Stimulated activated memory B cell treated with anti-CD40 and anti-IgM and Interleukin-4, amounts not matched to agents 10 μg/mL and 1 μg/mL and 100 μg/mL, for 72 hours (primary cell): ENCODE measurements around the gene SGCE.

Experiments
- ATAC-seq: fragments of 150-1000 bp; cut with Tn5 transposase; 2 replicates; pipeline ENCODE4 v1.10.0; 2021
- H3K27ac Mint-ChIP-seq: one replicate; pipeline ENCODE4 v1.8.0; 2022; ENCODE audit warnings: mild to moderate bottlenecking, mixed read lengths
- H3K27me3 Mint-ChIP-seq: one replicate; pipeline ENCODE4 v1.8.0; 2022; ENCODE audit warnings: mixed read lengths
- H3K36me3 Mint-ChIP-seq: one replicate; pipeline ENCODE4 v1.8.0; 2022; ENCODE audit warnings: mixed read lengths
- H3K4me1 Mint-ChIP-seq: one replicate; pipeline ENCODE4 v1.8.0; 2022; ENCODE audit warnings: mixed read lengths
- H3K4me3 Mint-ChIP-seq: one replicate; pipeline ENCODE4 v1.8.0; 2022; ENCODE audit warnings: mild to moderate bottlenecking, moderate library complexity, mixed read lengths
- H3K9me3 Mint-ChIP-seq: one replicate; pipeline ENCODE4 v1.8.0; 2022; ENCODE audit warnings: mixed read lengths

The SGCE gene

GRCh38 chr7:94648731-94649130 is 7.2 kb downstream of the SGCE start:
- peaks cover 10% of the 10 kb centered on the region for H3K4me1 Mint-ChIP-seq
- no peak overlapping the region for H3K27ac Mint-ChIP-seq
- ATAC-seq, result no peak
- H3K27me3 Mint-ChIP-seq, result peaks cover 61% of the 10 kb centered on the region
- H3K9me3 Mint-ChIP-seq, result no peaks in the 10 kb centered on the region
- H3K36me3 Mint-ChIP-seq, result no peaks in the 10 kb centered on the region
- no peak overlapping the region for H3K4me3 Mint-ChIP-seq

DNA sequence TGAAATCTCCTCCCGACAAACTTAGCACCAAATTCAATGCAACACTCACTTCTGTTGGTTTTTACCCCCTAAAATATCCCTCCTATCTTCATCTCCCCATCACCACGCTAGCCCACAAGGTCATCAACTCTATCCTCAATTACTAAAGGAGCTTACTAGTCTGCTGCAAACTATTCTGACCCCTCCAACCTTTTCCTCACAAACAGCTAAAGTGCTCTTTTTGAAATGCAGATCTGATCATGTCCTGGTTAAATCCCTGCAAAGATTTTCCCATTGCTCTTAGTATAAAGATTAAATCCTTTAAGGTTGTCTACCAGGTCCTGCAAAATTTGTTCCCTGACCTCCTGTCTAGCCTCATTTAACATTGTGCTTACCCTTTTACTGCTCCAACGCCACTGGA is 8.6 kb downstream of the SGCE start:
- Mint-ChIP-seq H3K4me1 (peaks cover 10% of the 10 kb centered on the region), H3K36me3 (no peaks in the 10 kb centered on the region), H3K27me3 (peaks cover 59% of the 10 kb centered on the region), H3K9me3 (no peaks in the 10 kb centered on the region), H3K4me3 (no peak overlapping the region), H3K27ac (no peak overlapping the region)
- ATAC-seq, result no peak

- Mint-ChIP-seq H3K36me3 (no peaks in the 10 kb centered on the region), H3K4me1 (peaks cover 7% of the 10 kb centered on the region), H3K27ac (no peak overlapping the region), H3K9me3 (no peaks in the 10 kb centered on the region), H3K4me3 (no peak overlapping the region), H3K27me3 (peaks cover 46% of the 10 kb centered on the region)
- ATAC-seq, result no peak
Measured at GRCh38 chr7:94643771-94644545, 12.0 kb downstream of the SGCE start.

GRCh38 chr7:94642838-94643653 is 12.9 kb downstream of the SGCE start:
- Mint-ChIP-seq H3K36me3 (no peaks in the 10 kb centered on the region), H3K9me3 (no peaks in the 10 kb centered on the region), H3K4me3 (no peak overlapping the region), H3K27me3 (peaks cover 43% of the 10 kb centered on the region), H3K27ac (no peak overlapping the region), H3K4me1 (peaks cover 4% of the 10 kb centered on the region)
- no peak for ATAC-seq

DNA sequence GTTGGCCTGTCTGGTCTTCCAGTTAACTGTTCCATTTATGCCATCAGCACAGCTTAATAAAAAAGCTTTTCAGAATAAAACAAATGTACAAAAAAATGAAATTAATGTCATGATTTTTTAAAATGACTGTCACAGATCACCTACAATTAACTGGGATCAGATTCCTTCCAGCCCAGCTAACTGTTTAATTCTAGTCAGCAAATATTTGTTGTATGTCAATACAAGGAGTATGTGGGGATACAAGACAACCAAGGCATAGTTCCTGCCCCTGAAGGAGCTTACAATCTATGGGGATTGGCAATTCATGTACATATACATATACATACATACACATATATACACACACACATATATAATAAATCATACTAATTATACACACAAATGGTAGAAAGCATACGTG is 16.5 kb downstream of the SGCE start:
- Mint-ChIP-seq H3K4me3 (no peak overlapping the region), H3K27me3 (peaks cover 33% of the 10 kb centered on the region), H3K9me3 (no peaks in the 10 kb centered on the region), H3K36me3 (no peaks in the 10 kb centered on the region), H3K4me1 (peaks cover 9% of the 10 kb centered on the region), H3K27ac (no peak overlapping the region)
- ATAC-seq, result no peak

DNA sequence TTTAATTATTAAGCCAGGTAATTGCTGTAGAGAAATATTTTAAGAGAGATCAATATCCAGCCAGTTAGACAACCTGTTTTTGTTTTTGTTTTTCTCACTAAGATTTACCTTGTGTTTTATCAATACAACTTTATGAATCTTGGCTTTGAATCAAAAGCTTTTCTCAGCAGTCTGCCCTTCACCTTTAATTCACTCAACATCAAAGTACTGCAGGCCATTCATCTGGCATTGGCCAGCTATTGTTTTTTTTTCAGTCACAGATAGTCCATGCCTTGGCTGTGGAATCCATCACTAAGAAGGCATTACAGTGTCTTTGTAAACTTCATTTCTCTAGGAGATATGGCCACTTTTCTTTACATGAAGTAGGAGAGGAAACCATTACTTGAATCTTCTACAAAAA is 20.2 kb downstream of the SGCE start:
- H3K9me3 Mint-ChIP-seq, result no peaks in the 10 kb centered on the region
- H3K4me1 Mint-ChIP-seq, result peaks cover 4% of the 10 kb centered on the region
- H3K27me3 Mint-ChIP-seq, result peaks cover 23% of the 10 kb centered on the region
- H3K27ac Mint-ChIP-seq, result no peak overlapping the region
- ATAC-seq, result no peak
- no peaks in the 10 kb centered on the region for H3K36me3 Mint-ChIP-seq
- no peak overlapping the region for H3K4me3 Mint-ChIP-seq

DNA sequence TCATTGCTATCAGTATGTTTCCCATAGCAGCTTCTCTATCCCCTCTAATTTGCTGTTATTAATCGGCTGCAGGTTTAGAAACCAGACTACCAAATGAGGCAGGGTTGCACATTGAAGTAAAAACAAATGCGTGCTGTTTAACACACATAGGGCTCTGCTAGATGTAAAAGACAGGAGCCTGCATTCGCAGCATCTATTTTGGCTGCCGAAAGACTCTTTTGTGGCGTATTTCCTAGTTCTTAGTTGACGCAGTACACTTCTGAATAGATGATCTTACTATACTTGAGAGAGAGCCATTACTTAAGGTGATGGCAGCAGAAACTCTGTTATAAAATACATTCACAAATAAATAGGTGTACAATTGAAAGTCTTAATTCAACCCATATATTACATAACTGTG is 21.4 kb downstream of the SGCE start:
- peaks cover 11% of the 10 kb centered on the region for H3K27me3 Mint-ChIP-seq
- H3K9me3 Mint-ChIP-seq, result no peaks in the 10 kb centered on the region
- H3K36me3 Mint-ChIP-seq, result no peaks in the 10 kb centered on the region
- H3K4me3 Mint-ChIP-seq, result no peak overlapping the region
- H3K4me1 Mint-ChIP-seq, result peaks cover 4% of the 10 kb centered on the region
- no peak for ATAC-seq
- no peak overlapping the region for H3K27ac Mint-ChIP-seq

- Mint-ChIP-seq H3K4me1 (peaks cover 4% of the 10 kb centered on the region), H3K4me3 (no peak overlapping the region), H3K9me3 (no peaks in the 10 kb centered on the region), H3K27ac (no peak overlapping the region), H3K27me3 (peaks cover 11% of the 10 kb centered on the region), H3K36me3 (no peaks in the 10 kb centered on the region)
- ATAC-seq, result no peak
Measured at GRCh38 chr7:94633687-94634086, 22.2 kb downstream of the SGCE start.

DNA sequence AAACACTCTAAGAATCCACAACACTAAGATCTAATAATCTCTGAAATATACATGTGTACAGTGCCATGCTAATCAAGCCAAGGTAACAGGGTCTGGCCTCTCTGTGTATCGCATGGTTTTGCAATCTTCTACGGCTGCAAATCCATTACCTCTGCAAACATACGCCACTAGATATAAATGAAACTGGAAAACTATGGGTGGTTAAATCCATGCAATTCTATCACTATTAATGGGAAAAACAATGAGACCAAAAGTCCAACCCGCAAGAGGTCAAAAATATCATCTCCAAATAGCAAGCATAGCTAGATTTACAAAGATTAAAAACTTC is 23.0 kb downstream of the SGCE start:
- Mint-ChIP-seq H3K27me3 (peaks cover 9% of the 10 kb centered on the region), H3K36me3 (no peaks in the 10 kb centered on the region), H3K9me3 (no peaks in the 10 kb centered on the region), H3K27ac (no peak overlapping the region), H3K4me1 (peaks cover 4% of the 10 kb centered on the region), H3K4me3 (no peak overlapping the region)
- ATAC-seq, result no peak

DNA sequence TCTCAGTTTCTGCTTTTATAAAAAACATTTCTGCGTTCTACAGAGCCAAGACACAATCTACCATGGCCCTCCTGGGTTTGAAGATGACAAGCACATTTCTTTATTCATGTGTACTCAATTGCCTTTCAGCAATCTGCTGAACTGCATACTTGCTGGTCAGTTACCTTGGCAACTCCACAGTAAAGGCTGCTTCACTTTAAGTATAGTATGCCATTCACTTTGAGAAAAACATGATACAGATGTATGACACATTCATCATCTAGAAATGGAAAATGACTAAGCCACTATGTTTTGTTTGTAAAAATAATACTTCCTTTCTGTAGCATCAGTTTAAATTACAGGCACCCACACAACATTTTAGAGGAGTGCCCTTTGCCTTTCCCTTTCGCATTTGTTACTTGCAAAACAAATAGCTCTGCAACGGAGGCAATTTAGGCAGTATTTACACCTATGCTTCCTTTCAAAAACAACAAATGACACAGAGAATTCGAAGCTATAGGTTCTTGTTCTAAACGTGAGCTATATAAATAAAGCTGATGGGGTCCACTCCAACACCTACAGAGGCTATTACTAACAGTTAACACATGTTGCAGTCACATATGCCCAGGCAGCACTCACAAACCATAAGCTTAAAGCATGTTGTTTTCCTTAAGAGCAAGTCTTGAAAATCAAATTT is 23.5 kb downstream of the SGCE start:
- H3K4me3 Mint-ChIP-seq, result no peak overlapping the region
- H3K4me1 Mint-ChIP-seq, result peaks cover 4% of the 10 kb centered on the region
- peaks cover 4% of the 10 kb centered on the region for H3K27me3 Mint-ChIP-seq
- H3K9me3 Mint-ChIP-seq, result no peaks in the 10 kb centered on the region
- H3K36me3 Mint-ChIP-seq, result no peaks in the 10 kb centered on the region
- no peak for ATAC-seq
- no peak overlapping the region for H3K27ac Mint-ChIP-seq

DNA sequence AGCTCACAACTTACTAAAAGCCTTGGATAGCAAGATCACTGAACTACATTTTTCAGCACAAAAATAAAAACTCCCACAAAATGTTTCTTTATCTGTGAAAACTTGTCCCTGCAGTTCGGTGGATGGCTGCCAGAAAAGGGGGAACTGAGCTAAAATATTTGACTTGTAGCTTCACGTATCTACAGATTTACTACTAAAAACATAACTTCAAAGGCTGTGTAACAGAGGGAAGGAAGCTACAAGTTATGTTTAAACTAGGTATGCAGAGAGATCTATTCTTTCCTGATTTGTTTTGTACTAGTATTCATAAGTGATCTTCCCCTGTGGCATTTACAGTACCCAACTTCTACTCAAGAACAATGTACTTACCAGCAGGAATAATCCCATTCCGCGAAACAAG is 25.1 kb downstream of the SGCE start:
- no peaks in the 10 kb centered on the region for H3K36me3 Mint-ChIP-seq
- H3K9me3 Mint-ChIP-seq, result no peaks in the 10 kb centered on the region
- H3K4me1 Mint-ChIP-seq, result peaks cover 2% of the 10 kb centered on the region
- H3K4me3 Mint-ChIP-seq, result no peak overlapping the region
- H3K27me3 Mint-ChIP-seq, result no peaks in the 10 kb centered on the region
- no peak overlapping the region for H3K27ac Mint-ChIP-seq
- ATAC-seq, result no peak

DNA sequence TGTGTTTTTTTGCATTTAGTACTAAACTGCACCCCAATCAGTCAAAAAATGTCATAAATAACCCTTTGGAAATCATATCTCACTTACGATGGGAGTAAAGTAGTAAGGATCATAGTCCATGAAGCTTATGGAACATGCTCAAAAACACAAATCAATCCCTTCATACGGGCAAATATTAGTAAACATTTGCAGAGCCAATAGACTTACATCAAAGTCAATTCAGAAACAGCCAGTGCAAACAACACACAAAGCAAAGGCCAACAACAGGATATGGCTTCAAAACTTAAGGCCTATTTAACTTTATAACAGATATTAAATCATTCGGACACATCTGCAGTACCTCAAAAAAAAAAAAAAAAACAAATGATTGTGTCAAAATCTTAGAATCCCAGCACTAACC is 32.1 kb downstream of the SGCE start:
- Mint-ChIP-seq H3K27me3 (no peaks in the 10 kb centered on the region), H3K27ac (no peak overlapping the region)

GRCh38 chr7:94621120-94621519 is 34.8 kb downstream of the SGCE start:
- H3K9me3 Mint-ChIP-seq, result no peaks in the 10 kb centered on the region
- H3K4me1 Mint-ChIP-seq, result peaks cover 13% of the 10 kb centered on the region
- H3K4me3 Mint-ChIP-seq, result no peak overlapping the region
- H3K36me3 Mint-ChIP-seq, result no peaks in the 10 kb centered on the region
- H3K27me3 Mint-ChIP-seq, result no peaks in the 10 kb centered on the region
- no peak for ATAC-seq
- H3K27ac Mint-ChIP-seq, result peak overlapping the region; percentile 80

More for the DNA sequence above, 32.1 kb downstream of the SGCE start:
- Mint-ChIP-seq H3K4me1 (peaks cover 13% of the 10 kb centered on the region), H3K9me3 (no peaks in the 10 kb centered on the region), H3K4me3 (no peak overlapping the region), H3K36me3 (no peaks in the 10 kb centered on the region)
- ATAC-seq, result no peak

DNA sequence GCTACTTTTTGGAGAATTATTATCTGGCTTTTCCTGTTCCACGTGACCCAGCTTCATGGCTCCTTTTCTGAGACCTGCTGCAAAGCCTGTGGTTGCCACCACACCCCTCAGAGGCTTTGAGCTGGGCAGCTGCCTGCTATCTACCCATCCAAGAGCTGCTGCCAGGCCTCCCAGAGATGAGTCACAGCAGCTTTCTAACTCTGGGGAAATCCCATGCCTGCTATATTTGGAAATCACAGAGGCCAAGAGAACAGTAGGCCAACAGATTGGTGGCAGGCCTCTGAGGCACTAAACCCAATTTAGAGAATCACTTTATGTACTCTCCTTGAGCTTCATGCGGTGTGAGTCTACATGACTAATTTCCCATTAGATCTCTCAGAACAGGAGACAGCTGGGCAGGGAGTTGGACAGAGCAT is 35.2 kb downstream of the SGCE start:
- H3K9me3 Mint-ChIP-seq, result no peaks in the 10 kb centered on the region
- no peaks in the 10 kb centered on the region for H3K36me3 Mint-ChIP-seq
- ATAC-seq, result peak; percentile 98

GRCh38 chr7:94618126-94618525 is 37.8 kb downstream of the SGCE start:
- Mint-ChIP-seq H3K27ac (no peak overlapping the region), H3K36me3 (no peaks in the 10 kb centered on the region), H3K9me3 (no peaks in the 10 kb centered on the region), H3K27me3 (no peaks in the 10 kb centered on the region), H3K4me1 (peaks cover 13% of the 10 kb centered on the region), H3K4me3 (no peak overlapping the region)
- ATAC-seq, result no peak

More for the DNA sequence above, 35.2 kb downstream of the SGCE start:
- Mint-ChIP-seq H3K27me3 (no peaks in the 10 kb centered on the region), H3K27ac (peak overlapping the region; percentile 80), H3K4me3 (peak overlapping the region; percentile 52), H3K4me1 (peaks cover 13% of the 10 kb centered on the region)
